IMR-90 (cell line): ENCODE data around the gene SNRNP70.
A peak's percentile ranks its signal among the peaks of the same experiment; 100 is the strongest.

Experiments used
- BHLHE40 ChIP-seq: fragments of 150-350 bp; IDR thresholded peaks from 2 replicates; pipeline ENCODE4 v1.6.1; 2016; ENCODE audit warnings: mild to moderate bottlenecking, low read depth, low read length
- CTCF ChIP-seq: conservative IDR thresholded peaks from 2 replicates; pipeline ENCODE4 v1.5.1; 2012; ENCODE audit warnings: mild to moderate bottlenecking, low read depth, low read length, improper control_type of control experiment
- FOS ChIP-seq: fragments of 150-350 bp; IDR thresholded peaks from 2 replicates; pipeline ENCODE4 v1.6.1; 2016; ENCODE audit warnings: low read depth, low read length
- MAZ ChIP-seq: IDR thresholded peaks from 2 replicates; pipeline ENCODE4 v1.6.1; 2012; ENCODE audit warnings: low read depth, mild to moderate bottlenecking, low read length, improper control_type of control experiment, moderate library complexity, borderline replicate concordance
- MXI1 ChIP-seq: IDR thresholded peaks from 2 replicates; pipeline ENCODE4 v1.6.1; 2012; ENCODE audit warnings: low read depth, mild to moderate bottlenecking, low read length, moderate library complexity, borderline replicate concordance
- NFE2L2 ChIP-seq: fragments of 150-350 bp; IDR thresholded peaks from 2 replicates; pipeline ENCODE4 v1.6.1; 2016; ENCODE audit warnings: low read depth, mild to moderate bottlenecking, low read length
- POLR2A ChIP-seq: IDR thresholded peaks from 2 replicates; pipeline ENCODE4 v1.6.1; 2012; ENCODE audit warnings: mild to moderate bottlenecking, low read depth, low read length
- RAD21 ChIP-seq: IDR thresholded peaks from 2 replicates; pipeline ENCODE4 v1.6.1; 2012; ENCODE audit warnings: low read length, improper control_type of control experiment
- RCOR1 ChIP-seq: IDR thresholded peaks from 2 replicates; pipeline ENCODE4 v1.6.1; 2012; ENCODE audit warnings: mild to moderate bottlenecking, low read length, improper control_type of control experiment; ENCODE audit not compliant: insufficient replicate concordance
- RFX5 ChIP-seq: IDR thresholded peaks from 2 replicates; pipeline ENCODE4 v1.8.0; 2012; ENCODE audit warnings: low read depth, mild to moderate bottlenecking, low read length, moderate library complexity
- SMC3 ChIP-seq: fragments of 150-350 bp; IDR thresholded peaks from 2 replicates; pipeline ENCODE4 v1.6.1; 2016; ENCODE audit warnings: low read depth, mild to moderate bottlenecking, antibody characterized with exemption, low read length, moderate library complexity
- TF ChIP-seq, protein P1 (sequence below): fragments of 150-350 bp; IDR thresholded peaks from 2 replicates; pipeline ENCODE4 v1.6.1; 2017; ENCODE audit warnings: mild to moderate bottlenecking, antibody characterized with exemption, low read length, low read depth

- TF ChIP-seq MAZ = peak; percentile 14; the same call in 1 of the 2 replicates
- no peak for TF ChIP-seq POLR2A
- peak; percentile 26; the same call in 1 of the 2 replicates for TF ChIP-seq CTCF
- no peak for TF ChIP-seq RCOR1
- no peak for TF ChIP-seq RFX5
- TF ChIP-seq MXI1 = peak; percentile 45; the same call in 1 of the 2 replicates
- TF ChIP-seq FOS = no peak
- TF ChIP-seq NFE2L2 = no peak
- TF ChIP-seq RAD21 = no peak
- no peak for TF ChIP-seq BHLHE40
- 0 out of 2 replicates have a peak, but pooled peaks have one; percentile 11 for TF ChIP-seq SMC3
- TF ChIP-seq, protein P1, sequence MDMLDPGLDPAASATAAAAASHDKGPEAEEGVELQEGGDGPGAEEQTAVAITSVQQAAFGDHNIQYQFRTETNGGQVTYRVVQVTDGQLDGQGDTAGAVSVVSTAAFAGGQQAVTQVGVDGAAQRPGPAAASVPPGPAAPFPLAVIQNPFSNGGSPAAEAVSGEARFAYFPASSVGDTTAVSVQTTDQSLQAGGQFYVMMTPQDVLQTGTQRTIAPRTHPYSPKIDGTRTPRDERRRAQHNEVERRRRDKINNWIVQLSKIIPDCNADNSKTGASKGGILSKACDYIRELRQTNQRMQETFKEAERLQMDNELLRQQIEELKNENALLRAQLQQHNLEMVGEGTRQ = peak; percentile 63
These were observed 42.7 kb downstream of the SNRNP70 start for GRCh38 chr19:49127674-49128544.
